Colonic mucosa (tissue), 4 donors: ENCODE measurements around the gene PTTG1IP2. TPM values are rescaled to one million over a fixed set of nuclear protein-coding genes. Genes with fewer than 3 reads are reported as not detected.

Source experiments
- DNase-seq: peaks from one replicate; pipeline ENCODE4 v3.0.0-alpha.2; 2020
- H3K27ac ChIP-seq: fragments of 200-600 bp; one replicate; pipeline ENCODE4 v1.8.0; 2021
- H3K27me3 ChIP-seq: fragments of 200-600 bp; one replicate; pipeline ENCODE4 v1.8.0; 2021
- H3K36me3 ChIP-seq: fragments of 200-600 bp; one replicate; pipeline ENCODE4 v1.8.0; 2021
- H3K4me1 ChIP-seq: fragments of 200-600 bp; one replicate; pipeline ENCODE4 v1.8.0; 2021; ENCODE audit warnings: mild to moderate bottlenecking
- H3K4me3 ChIP-seq: fragments of 200-600 bp; one replicate; pipeline ENCODE4 v1.8.0; 2021
- H3K9ac ChIP-seq, 2 donors: one replicate each; pipeline ENCODE4 v1.7.0; 2013; ENCODE audit warnings: control low read depth in 2 of 2, low read depth in 2 of 2, low read length in 2 of 2
- H3K9me3 ChIP-seq: fragments of 200-600 bp; one replicate; pipeline ENCODE4 v1.8.0; 2021
- CTCF ChIP-seq: fragments of 200-600 bp; IDR thresholded peaks from one replicate; pipeline ENCODE4 v1.8.0; 2022; ENCODE audit warnings: antibody characterized with exemption, mild to moderate bottlenecking
- intact Hi-C: fragments of 100-400 bp; cut with DNase I; formaldehyde crosslinking; loops from one replicate; pipeline ENCODE4 v1.14.1; 2022
- total RNA-seq, 2 donors: library from RNA; stranded (reverse); fragmentation: NEBNext Ultra II Directional in 1 of 2; extraction: Animal tissue kit (Norgen Biotek cat#: 25700) in 1 of 2; gene quantifications; one replicate each; pipeline ENCODE4 v1.2.1, GENCODE V29; 2021
- donor health status: healthy.
- donor health status: DM: no; HTN: no; CAD: no.
- donor health status: DM: no; HTN: no; CAD: no.

The PTTG1IP2 gene
- total RNA-seq, 2 donors from 2014 or later = not detected

DNA sequence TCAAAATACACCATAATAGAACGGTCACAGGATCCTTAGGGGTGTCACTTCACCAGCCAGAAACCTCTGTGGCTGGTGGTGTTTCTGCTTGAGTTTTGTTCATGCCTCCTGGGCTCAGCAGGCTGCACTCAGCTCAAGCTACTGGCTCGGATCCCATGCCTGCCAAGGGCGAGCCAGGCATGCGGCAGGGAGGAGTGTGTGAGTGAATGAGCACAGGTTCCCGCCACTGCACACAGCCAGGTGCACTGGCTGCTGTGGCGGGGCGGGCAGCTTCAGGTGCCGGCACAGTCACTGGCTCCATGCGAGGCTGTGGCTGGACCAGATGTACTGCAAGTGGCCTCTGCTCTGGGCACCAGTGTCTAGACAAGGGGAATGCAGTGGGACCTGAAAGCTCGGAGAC, 36.7 kb upstream of the PTTG1IP2 start:
- no peak overlapping the region for H3K27ac ChIP-seq
- TF ChIP-seq CTCF = no peak
- H3K36me3 ChIP-seq = no peaks in the 10 kb centered on the region
- no peaks in the 10 kb centered on the region for H3K9me3 ChIP-seq
- no peak for DNase-seq
- H3K9ac ChIP-seq = no peak overlapping the region
- no peaks in the 10 kb centered on the region for H3K4me1 ChIP-seq
- H3K4me3 ChIP-seq = no peak overlapping the region
- H3K27me3 ChIP-seq = no peaks in the 10 kb centered on the region
- intact Hi-C loops = no loop called here

- intact Hi-C loops = no loop called here
- no peak overlapping the region for H3K4me3 ChIP-seq
- H3K27ac ChIP-seq = no peak overlapping the region
- H3K36me3 ChIP-seq = no peaks in the 10 kb centered on the region
- no peaks in the 10 kb centered on the region for H3K4me1 ChIP-seq
- no peaks in the 10 kb centered on the region for H3K27me3 ChIP-seq
- no peak for TF ChIP-seq CTCF
- H3K9me3 ChIP-seq = no peaks in the 10 kb centered on the region
- DNase-seq = no peak
- no peak overlapping the region for H3K9ac ChIP-seq
These were observed 36.2 kb upstream of the PTTG1IP2 start for GRCh38 chr7:90433221-90433620.

DNA sequence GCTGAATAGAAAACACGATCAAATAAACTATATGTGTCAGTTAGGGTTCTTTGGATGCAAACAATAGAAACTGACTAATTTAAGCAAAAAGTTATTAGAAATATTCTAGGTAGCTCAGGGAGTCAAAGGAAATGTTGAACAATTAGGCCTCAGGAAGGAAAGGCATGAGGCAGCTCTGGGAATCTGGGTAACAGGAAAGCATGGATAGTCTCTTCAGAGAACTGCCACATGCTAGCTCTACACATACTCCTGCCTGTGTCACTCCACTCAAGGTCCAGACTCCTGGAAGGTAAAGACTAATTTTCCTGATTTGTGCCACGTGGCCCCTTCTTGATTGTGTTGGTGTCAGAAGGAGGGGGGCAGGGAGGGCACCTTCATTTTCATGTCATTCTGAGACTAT, 23.8 kb upstream of the PTTG1IP2 start:
- Histone ChIP-seq H3K4me3 (no peak overlapping the region), H3K27ac (no peak overlapping the region), H3K36me3 (no peaks in the 10 kb centered on the region), H3K4me1 (no peaks in the 10 kb centered on the region), H3K9me3 (no peaks in the 10 kb centered on the region), H3K27me3 (no peaks in the 10 kb centered on the region), H3K9ac (no peak overlapping the region)
- no peak for DNase-seq
- intact Hi-C loops = no loop called here
- no peak for TF ChIP-seq CTCF

DNA sequence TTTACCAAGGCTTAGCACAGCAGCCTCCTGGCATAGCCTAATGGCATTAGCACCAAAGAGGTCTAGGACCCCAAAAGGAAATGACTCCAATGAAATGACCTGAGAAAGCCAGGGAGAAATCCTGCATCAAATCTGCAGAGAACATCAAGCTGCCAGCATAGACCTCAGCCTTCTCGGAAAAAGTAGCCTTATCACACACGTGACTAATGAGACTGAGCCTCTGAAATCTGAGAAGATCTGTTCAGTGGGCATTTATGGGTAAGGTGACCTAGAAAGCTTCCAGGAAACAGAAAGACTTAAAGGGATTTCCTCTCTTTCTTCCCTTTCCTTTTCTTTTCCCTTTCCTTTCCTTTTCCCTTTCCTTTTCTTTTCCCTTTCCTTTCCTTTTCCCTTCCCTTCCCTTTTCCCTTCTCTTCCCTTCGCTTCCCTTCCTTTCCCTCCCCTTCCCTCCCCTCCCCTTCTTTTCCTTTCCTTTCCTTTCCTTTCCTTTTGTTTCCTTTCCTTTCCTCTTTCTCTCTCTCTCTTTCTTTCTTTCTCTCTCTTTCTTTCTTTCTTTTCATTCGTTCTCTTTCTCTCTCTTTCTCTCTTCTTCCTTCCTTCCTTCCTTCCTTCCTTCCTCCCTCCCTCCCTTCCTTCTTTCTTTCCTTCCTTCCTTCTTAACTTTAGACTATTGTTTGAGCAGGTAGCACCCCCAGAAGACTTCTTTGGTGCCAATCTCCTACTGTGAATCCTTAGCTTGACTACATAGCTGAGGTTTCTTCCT, 23.1 kb upstream of the PTTG1IP2 start:
- Histone ChIP-seq H3K9me3 (no peaks in the 10 kb centered on the region), H3K27ac (no peak overlapping the region), H3K9ac (no peak overlapping the region), H3K4me1 (no peaks in the 10 kb centered on the region), H3K27me3 (no peaks in the 10 kb centered on the region), H3K4me3 (no peak overlapping the region), H3K36me3 (no peaks in the 10 kb centered on the region)
- no peak for DNase-seq
- TF ChIP-seq CTCF = no peak
- intact Hi-C loops = no loop called here

DNA sequence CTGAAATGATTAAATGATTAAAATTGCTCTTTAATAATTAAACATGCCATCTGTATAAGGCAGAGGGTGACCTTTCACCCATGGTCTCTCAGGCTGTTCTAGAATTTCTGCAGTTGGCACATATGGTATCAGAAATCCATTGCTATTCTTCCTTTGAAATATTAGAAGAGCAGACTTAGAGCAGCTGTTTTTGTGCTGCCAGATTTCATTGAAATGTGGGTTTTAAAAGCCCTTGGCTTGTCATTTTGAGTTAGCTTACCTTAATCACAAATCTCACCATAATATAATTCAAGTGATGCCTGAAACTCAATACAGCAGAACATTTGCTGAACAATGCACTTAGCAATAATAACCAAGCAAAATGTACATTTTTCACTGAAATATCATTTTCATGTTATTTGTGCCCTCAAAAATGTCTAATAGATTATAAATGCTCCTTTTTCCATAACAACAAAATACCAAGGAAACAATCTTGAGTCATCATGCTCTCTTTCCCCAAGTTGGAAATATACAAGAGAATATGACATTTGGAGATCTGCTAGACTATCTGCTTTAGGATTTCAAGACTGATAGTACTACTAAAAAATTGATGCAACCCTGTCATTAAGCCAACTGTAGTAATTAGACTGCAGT, 16.1 kb upstream of the PTTG1IP2 start:
- Histone ChIP-seq H3K27ac (no peak overlapping the region), H3K36me3 (no peaks in the 10 kb centered on the region), H3K9me3 (no peaks in the 10 kb centered on the region), H3K9ac (no peak overlapping the region), H3K4me3 (no peak overlapping the region), H3K27me3 (no peaks in the 10 kb centered on the region), H3K4me1 (no peaks in the 10 kb centered on the region)
- no peak for DNase-seq
- intact Hi-C loops = loop anchor here (5.0 to 10.0 kb wide), 2 partner anchors 174 to 241 kb away; no protein-coding TSS in a partner anchor
- no peak for TF ChIP-seq CTCF
